ENCODE results near the gene NRXN3.

NRXN3 gene

DNA sequence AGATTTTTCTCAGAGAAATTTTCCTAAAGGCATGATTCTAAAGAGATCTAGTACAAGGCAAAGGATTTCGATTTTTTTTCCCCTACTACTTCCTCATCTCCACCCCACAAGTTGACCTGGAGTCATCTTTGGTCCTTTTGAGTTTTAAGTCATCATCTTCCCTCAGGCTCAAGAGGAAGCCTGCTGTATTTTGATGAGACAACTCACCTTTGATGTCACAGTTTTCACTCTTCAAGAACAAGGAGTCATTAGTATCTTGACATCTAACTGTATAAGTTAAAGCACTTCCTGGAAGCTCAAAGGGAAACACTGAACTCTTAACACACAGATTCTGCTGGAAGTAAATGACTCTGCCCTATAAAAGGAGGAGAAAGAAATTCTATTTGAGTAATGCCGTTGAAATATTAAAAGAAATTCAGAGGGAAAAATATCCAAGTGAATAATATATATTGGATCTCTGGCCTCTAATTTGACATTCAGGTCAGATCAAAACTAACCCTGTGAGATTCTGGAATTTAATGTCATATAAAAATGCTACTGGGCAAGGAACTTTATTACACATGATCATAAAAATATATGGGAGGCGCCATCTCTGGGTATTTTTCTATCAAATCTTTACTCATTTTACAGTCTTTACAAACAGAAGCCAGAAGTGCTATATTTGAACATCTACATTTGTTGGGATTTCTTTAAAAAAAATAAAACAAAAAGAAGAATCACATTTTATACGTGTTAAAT, 435.0 kb downstream of the NRXN3 start:
- no peak for DNase-seq (ENCODE audit: low spot score in 2 of 2)
- Mint-ChIP-seq H3K4me3 (no peak overlapping the region), H3K36me3 (no peaks in the 10 kb centered on the region), H3K27ac (no peak overlapping the region), H3K4me1 (no peaks in the 10 kb centered on the region), H3K9me3 (no peaks in the 10 kb centered on the region)
- no peak for ATAC-seq

DNA sequence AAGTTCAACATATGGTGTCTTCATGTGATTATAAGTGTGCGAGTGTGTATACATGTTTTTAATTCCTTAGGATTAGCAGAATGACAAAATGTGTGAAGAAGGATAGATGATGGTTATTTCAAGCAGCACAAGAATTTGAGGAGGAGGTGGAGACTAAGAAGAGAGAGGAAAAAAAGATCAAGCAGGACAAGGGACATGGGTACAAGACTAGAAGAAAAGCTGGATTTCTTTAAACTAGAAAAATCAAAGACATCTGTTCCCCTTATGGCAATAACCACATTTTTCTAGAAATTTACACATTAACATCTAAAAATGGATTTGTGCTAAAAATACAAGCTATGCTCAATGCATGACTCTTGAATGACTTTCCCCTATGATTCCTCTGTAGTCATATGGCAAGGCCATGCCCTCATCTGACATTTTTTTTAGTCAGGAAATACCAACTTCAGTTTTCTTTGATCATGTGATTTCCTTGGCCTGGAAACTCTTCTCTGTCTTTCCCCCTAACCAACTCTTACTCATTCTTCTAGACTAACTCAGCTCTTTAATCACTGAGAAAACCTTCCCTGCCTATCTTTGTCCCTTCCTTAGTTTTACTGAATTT, 435.8 kb downstream of the NRXN3 start:
- Mint-ChIP-seq H3K9me3 (no peaks in the 10 kb centered on the region), H3K4me1 (no peaks in the 10 kb centered on the region)

DNA sequence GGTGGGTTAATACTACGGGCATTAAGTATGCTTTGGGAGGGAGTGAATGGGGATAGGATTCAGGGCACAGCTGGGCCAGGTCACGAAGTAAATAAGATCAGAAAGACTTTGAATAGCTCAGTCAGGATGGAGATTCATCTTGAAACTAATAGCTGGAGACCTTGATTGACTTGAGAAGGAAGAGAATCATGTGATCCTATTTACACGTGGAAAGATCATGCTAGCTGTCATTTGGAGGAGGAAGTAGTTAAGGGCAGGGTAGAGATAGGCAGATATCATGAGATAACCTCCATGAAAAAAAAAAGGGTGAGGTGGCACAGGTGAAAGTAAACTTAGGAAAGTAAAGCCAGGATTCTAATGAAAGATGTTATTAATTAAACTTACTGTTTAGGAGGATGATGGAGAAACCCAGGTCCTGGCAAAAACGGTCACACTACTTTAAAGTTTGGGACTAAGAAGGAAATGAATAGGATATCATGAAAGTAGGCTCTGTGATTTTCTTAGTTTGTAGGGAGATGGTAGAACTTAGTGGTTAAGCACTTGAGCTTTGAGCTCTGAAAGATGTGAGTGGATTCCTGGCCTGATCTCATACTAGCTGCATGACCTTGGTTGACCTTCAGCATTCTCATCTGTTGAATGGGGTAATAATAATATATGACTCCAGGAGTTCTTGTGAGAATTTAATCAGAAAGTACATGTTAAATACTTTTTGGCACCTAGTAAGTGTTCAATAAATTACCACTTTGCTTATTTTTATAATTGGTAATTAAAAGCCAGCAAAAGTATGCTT, 439.0 kb downstream of the NRXN3 start:
- Mint-ChIP-seq H3K36me3 (no peaks in the 10 kb centered on the region), H3K4me1 (no peaks in the 10 kb centered on the region), H3K4me3 (no peak overlapping the region), H3K27ac (no peak overlapping the region), H3K9me3 (no peaks in the 10 kb centered on the region)
- no peak for ATAC-seq
- DNase-seq (ENCODE audit: low spot score in 2 of 2): no peak

More for the DNA sequence above, 435.8 kb downstream of the NRXN3 start:
- peak; percentile 52 for ATAC-seq
- no peak overlapping the region for H3K27ac Mint-ChIP-seq
- DNase-seq (ENCODE audit: low spot score in 2 of 2): no peak
- no peaks in the 10 kb centered on the region for H3K36me3 Mint-ChIP-seq
- no peak overlapping the region for H3K4me3 Mint-ChIP-seq

DNA sequence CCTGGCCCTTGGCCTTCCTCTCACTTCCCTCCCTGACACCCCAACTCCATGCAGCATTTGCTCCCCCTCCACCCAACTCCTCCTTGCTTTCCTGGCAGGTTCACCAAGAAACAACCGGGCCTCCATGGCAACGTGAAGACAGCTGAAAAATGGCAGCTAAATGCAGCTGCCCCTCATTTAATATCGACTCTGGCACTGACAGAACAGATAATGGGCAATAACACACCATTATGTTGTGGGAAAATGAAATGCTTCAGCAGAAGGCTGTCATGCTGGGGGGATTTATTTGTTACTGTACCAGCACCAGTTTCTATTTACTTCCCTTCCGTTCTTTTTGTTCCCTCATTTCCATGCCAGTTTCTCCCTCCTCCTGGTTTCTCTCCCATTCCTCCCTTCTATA, 440.8 kb downstream of the NRXN3 start:
- H3K4me3 Mint-ChIP-seq: no peak overlapping the region
- no peak overlapping the region for H3K27ac Mint-ChIP-seq
- DNase-seq (ENCODE audit: low spot score in 2 of 2): no peak
- no peaks in the 10 kb centered on the region for H3K4me1 Mint-ChIP-seq
- H3K9me3 Mint-ChIP-seq: no peaks in the 10 kb centered on the region
- ATAC-seq: no peak
- H3K36me3 Mint-ChIP-seq: no peaks in the 10 kb centered on the region

DNA sequence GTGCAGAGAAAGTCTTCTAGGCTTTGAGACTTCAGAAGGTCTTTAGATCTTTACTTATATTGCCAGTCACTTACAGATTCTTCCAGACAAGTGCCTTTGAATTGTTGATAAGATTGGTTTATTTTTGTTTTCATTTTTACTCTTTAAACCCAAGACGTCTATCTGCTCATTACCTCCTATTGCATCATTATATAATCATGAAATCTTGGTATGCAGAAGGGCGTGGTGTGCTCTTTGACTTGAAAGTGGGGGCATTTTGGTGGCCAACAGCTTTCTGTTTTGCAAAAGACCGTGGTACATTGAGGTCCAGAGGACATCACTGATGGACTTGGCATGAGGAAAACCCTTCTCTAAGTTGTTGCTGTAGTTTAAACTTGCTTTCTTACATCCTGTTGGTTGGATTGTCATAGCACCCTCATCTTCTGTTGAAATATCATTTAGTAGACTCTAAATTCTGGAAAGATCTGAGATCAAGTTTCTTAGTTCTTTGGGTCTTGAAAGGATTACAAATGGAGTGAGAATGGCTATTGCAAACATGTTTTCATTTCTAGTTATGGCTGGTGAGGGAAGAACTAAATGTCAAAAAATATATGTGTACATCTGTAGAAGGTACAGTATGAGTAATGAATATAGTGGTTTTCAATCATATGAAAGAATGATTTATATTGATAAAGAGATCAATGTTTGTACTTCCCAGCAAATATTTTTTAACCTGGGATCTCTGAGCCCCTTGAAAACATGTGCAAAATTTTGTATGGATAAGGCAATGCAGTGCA, 441.8 kb downstream of the NRXN3 start:
- no peak overlapping the region for H3K27ac Mint-ChIP-seq
- ATAC-seq: no peak
- no peaks in the 10 kb centered on the region for H3K9me3 Mint-ChIP-seq
- no peak for DNase-seq (ENCODE audit: low spot score in 2 of 2)
- H3K4me1 Mint-ChIP-seq: no peaks in the 10 kb centered on the region
- H3K4me3 Mint-ChIP-seq: no peak overlapping the region
- no peaks in the 10 kb centered on the region for H3K36me3 Mint-ChIP-seq

DNA sequence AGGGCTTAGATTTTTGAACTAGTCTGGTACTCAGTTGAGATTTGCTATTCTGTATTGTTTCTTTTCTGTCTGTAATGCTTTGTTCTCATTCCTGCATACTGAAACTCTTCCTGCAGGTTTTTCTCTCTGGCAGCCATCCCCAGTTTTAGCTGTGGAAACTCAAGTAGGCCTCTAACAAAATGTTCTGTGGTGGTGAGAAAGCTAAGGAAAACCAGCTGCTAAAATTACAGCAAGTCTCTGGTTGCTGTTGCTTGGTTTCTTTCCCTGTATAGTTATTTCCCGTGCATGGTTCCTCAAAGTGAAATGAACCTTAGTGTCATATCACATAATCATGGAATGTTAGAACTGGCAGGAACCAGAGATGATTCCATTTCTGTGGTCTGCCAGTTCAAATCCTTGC, 442.5 kb downstream of the NRXN3 start:
- DNase-seq (ENCODE audit: low spot score in 2 of 2) (no peak), ATAC-seq (no peak)
- Mint-ChIP-seq H3K4me1 (no peaks in the 10 kb centered on the region), H3K4me3 (no peak overlapping the region), H3K9me3 (no peaks in the 10 kb centered on the region), H3K36me3 (no peaks in the 10 kb centered on the region), H3K27ac (no peak overlapping the region)

DNA sequence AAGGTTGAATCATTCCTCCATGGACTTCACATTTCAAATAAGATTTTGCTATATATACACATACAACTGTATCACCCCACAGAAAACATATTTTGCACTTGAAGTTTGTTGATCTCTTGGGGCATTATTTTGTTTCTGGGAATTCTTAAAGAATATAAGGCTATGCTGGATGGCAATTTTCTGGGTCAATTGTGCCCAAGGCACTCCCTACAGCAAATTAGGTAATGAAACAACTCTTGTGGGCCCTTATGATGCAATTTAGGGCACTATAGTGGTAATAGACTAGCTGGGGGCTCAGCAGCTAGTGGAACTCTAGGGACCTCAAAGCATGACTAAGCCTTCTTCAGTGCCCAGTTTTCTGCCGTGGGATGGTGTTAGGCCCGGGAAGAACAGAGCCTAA, 444.4 kb downstream of the NRXN3 start:
- H3K4me1 Mint-ChIP-seq: no peaks in the 10 kb centered on the region
- DNase-seq (ENCODE audit: low spot score in 2 of 2) (no peak), ATAC-seq (no peak)
- no peak overlapping the region for H3K27ac Mint-ChIP-seq
- H3K4me3 Mint-ChIP-seq: no peak overlapping the region
- H3K36me3 Mint-ChIP-seq: no peaks in the 10 kb centered on the region
- no peaks in the 10 kb centered on the region for H3K9me3 Mint-ChIP-seq

DNA sequence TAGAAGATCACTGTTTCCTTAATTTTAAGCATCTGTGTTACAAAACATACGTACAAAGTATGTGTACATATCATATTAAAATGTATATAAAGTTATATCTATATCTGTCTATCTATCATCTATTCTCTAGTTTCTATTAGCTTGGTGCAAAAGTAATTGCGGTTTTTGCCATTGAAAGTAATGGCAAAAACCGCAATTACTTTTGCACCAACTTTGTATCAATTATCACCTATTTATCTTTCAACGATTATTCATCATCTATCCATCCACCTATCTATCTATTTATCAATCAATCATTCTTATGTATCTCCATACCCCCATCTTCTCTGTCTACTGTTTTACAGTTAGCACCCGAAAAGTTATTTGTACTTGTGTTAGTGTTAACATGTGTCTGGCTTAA, 447.6 kb downstream of the NRXN3 start:
- Mint-ChIP-seq H3K4me3 (no peak overlapping the region), H3K4me1 (no peaks in the 10 kb centered on the region), H3K36me3 (no peaks in the 10 kb centered on the region), H3K9me3 (no peaks in the 10 kb centered on the region), H3K27ac (no peak overlapping the region)
- no peak for DNase-seq (ENCODE audit: low spot score in 2 of 2)
- no peak for ATAC-seq

DNA sequence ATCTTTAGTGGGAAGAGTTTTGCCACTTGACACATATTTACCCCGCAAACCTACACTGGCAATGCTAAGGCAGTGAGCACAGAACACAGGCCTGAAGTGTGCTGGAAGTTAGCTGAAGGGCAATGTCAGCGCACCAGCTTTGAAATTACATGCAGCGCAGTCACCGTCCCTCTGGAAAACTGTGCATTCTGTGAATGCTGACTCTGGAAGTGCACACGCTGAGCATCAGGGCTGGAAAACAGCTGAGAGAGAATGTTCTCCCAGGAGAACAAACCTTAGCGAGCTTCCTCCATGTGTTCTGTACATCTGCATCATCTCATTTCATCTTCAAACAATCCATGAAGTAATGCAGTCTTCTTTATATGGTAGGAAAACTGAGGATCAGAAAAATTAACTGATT, 448.2 kb downstream of the NRXN3 start:
- no peaks in the 10 kb centered on the region for H3K9me3 Mint-ChIP-seq
- no peak overlapping the region for H3K4me3 Mint-ChIP-seq
- no peaks in the 10 kb centered on the region for H3K36me3 Mint-ChIP-seq
- no peak overlapping the region for H3K27ac Mint-ChIP-seq
- ATAC-seq (no peak), DNase-seq (ENCODE audit: low spot score in 2 of 2) (no peak)
- H3K4me1 Mint-ChIP-seq: no peaks in the 10 kb centered on the region

DNA sequence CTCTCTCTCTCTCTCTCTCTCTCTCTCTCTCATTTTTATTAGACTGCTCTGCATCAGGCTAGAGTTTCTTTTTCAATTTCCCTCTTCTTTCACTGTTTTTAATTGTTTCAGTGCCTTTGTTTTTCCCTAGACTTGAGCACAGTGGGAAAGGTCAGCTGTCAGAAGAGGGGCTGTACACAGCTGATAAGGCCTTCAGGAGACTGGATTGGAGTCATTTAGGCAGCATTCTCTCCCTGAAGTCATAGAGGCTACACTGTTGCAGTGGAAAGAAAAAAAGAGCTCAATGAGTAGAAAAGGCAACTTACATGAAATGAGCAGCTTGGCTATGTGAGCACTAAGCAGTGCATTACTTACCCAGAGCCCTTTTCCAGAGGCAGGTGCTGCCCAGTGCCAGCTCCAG, 456.9 kb downstream of the NRXN3 start:
- ATAC-seq (no peak), DNase-seq (ENCODE audit: low spot score in 2 of 2) (no peak)
- no peaks in the 10 kb centered on the region for H3K4me1 Mint-ChIP-seq
- H3K4me3 Mint-ChIP-seq: no peak overlapping the region
- no peaks in the 10 kb centered on the region for H3K36me3 Mint-ChIP-seq
- no peak overlapping the region for H3K27ac Mint-ChIP-seq
- peaks cover 4% of the 10 kb centered on the region for H3K9me3 Mint-ChIP-seq

DNA sequence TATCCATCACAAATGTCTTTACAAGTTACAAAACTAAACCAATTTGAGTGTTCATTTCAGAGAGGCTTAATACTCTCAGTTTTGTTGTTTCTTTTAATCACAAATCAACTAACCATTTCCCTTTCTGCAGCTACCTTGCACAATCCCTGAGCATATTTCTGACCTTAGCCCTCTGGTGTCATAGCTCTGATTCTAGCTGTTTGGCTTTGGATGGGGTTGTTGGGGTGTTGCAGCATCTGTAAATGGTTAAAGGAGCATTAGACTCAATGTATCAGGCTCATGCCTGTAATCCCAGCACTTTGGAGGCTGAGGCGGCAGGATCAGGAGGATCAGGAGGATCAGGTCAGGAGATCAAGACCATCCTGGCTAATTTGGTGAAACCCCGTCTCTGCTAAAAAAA, 461.4 kb downstream of the NRXN3 start:
- DNase-seq (ENCODE audit: low spot score in 2 of 2) (no peak), ATAC-seq (no peak)
- H3K9me3 Mint-ChIP-seq: no peaks in the 10 kb centered on the region
- H3K4me3 Mint-ChIP-seq: no peak overlapping the region
- H3K36me3 Mint-ChIP-seq: no peaks in the 10 kb centered on the region
- H3K27ac Mint-ChIP-seq: no peak overlapping the region
- no peaks in the 10 kb centered on the region for H3K4me1 Mint-ChIP-seq

DNA sequence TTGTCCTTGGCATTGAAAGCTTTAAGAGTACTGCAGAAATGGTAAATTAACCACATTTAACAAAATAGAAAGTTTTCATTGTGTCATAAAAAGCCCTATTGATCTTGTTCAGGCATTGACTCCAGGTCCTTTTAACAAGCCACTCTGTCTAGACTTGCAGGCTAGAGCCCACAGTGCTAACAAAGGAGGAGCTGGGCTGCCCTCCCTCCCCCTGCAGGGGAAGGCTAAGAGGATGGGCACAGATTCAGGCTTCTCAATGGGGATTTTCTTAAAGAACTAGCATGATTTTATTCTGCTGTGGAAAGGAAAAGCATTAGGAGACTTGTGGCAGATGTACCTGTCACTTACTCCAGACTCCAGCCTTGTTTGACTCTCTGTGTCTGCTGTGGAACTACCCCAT, 463.6 kb downstream of the NRXN3 start:
- no peaks in the 10 kb centered on the region for H3K36me3 Mint-ChIP-seq
- H3K27ac Mint-ChIP-seq: no peak overlapping the region
- H3K4me3 Mint-ChIP-seq: no peak overlapping the region
- no peaks in the 10 kb centered on the region for H3K4me1 Mint-ChIP-seq
- no peaks in the 10 kb centered on the region for H3K9me3 Mint-ChIP-seq
- no peak for ATAC-seq
- no peak for DNase-seq (ENCODE audit: low spot score in 2 of 2)

DNA sequence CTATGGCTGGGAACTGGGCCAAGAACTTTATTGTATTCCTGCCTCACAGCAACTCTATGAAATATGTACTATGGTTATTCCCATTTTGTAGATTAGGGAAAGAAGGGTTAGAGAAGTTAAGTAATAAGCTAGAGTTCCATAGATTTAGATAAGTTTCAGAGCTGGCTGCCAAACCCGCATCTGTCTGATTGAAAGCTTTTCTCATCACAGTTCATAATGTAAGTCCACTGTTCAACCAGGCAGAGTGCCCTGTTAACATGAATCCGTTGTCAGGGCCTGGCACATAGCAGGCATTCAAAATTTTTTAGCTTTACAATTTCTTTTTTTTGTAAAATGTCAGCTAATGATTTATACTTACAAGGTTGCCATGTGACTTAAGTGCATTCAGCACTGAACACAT, 467.3 kb downstream of the NRXN3 start:
- DNase-seq (ENCODE audit: low spot score in 2 of 2): no peak
- H3K36me3 Mint-ChIP-seq: no peaks in the 10 kb centered on the region
- H3K27ac Mint-ChIP-seq: no peak overlapping the region
- no peak for ATAC-seq
- H3K9me3 Mint-ChIP-seq: no peaks in the 10 kb centered on the region
- H3K4me3 Mint-ChIP-seq: no peak overlapping the region
- no peaks in the 10 kb centered on the region for H3K4me1 Mint-ChIP-seq

DNA sequence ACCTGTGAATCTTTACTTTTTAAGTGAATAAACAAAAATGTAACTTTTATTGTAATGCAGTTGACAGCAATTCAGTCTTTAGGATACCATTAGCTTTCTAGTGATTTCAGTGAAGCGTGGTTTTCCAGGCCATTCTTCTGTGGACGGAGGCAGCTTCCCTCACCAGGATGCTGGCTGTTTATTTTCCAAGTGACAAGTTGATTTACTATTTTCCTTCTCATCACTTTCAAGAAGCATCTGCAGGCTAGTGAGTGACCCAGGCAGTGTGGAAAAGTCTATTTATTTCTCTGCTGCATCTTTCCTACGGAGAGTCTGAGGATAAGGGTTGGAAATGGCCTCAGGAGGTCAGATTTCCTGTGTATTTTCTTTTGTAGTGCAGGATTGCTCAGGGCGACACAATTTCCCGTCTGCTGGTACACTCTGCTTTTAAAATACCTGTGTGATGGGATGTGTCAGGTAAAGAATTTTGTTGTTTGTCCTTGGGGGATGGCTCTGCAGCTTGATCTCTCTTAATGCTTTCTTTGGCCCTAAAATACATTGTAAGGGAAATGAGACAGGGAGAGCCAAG, 467.8 kb downstream of the NRXN3 start:
- ATAC-seq (no peak), DNase-seq (ENCODE audit: low spot score in 2 of 2) (no peak)
- no peak overlapping the region for H3K27ac Mint-ChIP-seq
- H3K9me3 Mint-ChIP-seq: no peaks in the 10 kb centered on the region
- no peak overlapping the region for H3K4me3 Mint-ChIP-seq
- no peaks in the 10 kb centered on the region for H3K4me1 Mint-ChIP-seq
- no peaks in the 10 kb centered on the region for H3K36me3 Mint-ChIP-seq

DNA sequence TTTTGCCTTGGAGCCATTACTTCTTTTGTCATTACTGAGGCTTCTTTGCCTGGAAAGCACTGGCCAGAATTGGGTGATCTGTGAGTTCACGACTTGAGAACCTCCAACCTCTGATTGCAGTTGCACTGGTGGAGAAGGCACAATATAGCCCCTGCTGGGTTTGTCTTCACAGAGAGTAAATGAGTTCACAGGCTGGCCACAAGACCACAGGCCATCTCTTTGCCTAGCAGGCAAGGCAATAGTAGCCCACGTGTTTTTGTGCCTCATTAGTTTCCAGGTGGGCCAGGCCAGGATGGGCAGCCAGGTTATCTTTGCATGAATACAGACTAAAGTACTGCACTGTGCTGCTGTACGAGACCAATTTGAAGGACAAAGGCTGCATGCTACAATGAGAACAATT, 468.8 kb downstream of the NRXN3 start:
- ATAC-seq (no peak), DNase-seq (ENCODE audit: low spot score in 2 of 2) (no peak)
- Mint-ChIP-seq H3K4me3 (no peak overlapping the region), H3K4me1 (no peaks in the 10 kb centered on the region), H3K36me3 (no peaks in the 10 kb centered on the region), H3K27ac (no peak overlapping the region), H3K9me3 (no peaks in the 10 kb centered on the region)
